Astrocyte (in vitro differentiated cells and primary cell): Measurements from ENCODE around the gene SNX21. TPM values are rescaled to one million over a fixed set of nuclear protein-coding genes. Genes with fewer than 3 reads are reported as not detected.

Experiments
- DNase-seq: peaks from one replicate; pipeline ENCODE4 v3.0.0-alpha.2; 2010; ENCODE audit warnings: low read depth
- FAIRE-seq: peaks from 2 replicates; lab custom pipeline; 2011; peaks lifted over from hg19 to GRCh38; lab: Jason Lieb, UNC
- H2AFZ ChIP-seq: 2 replicates; pipeline ENCODE4 v1.6.0; 2012; ENCODE audit warnings: low read depth, low read length, inconsistent platforms
- H3K27ac ChIP-seq: 2 replicates; pipeline ENCODE4 v1.5.1; 2011; ENCODE audit warnings: low read depth, low read length, inconsistent platforms
- H3K27me3 ChIP-seq: 2 replicates; pipeline ENCODE4 v1.6.0; 2011; ENCODE audit warnings: low read length, inconsistent platforms; ENCODE audit not compliant: insufficient read depth
- H3K36me3 ChIP-seq: 2 replicates; pipeline ENCODE4 v1.5.1; 2011; ENCODE audit warnings: low read length, inconsistent platforms; ENCODE audit not compliant: insufficient read depth
- H3K4me1 ChIP-seq: 2 replicates; pipeline ENCODE4 v1.5.1; 2011; ENCODE audit warnings: low read length, inconsistent platforms; ENCODE audit not compliant: insufficient read depth
- H3K4me2 ChIP-seq: 2 replicates; pipeline ENCODE4 v1.6.0; 2012; ENCODE audit warnings: low read length, inconsistent platforms
- H3K4me3 ChIP-seq: 2 replicates; pipeline ENCODE4 v1.5.1; 2011; ENCODE audit warnings: low read depth, mild to moderate bottlenecking, low read length, inconsistent platforms; ENCODE audit not compliant: insufficient read depth
- H3K79me2 ChIP-seq: 2 replicates; pipeline ENCODE4 v1.6.0; 2012; ENCODE audit warnings: mild to moderate bottlenecking, low read length, inconsistent platforms; ENCODE audit not compliant: insufficient read depth
- H3K9ac ChIP-seq: 2 replicates; pipeline ENCODE4 v1.6.0; 2012; ENCODE audit warnings: mild to moderate bottlenecking, low read length, inconsistent platforms
- H3K9me3 ChIP-seq: 2 replicates; pipeline ENCODE4 v1.5.1; 2012; ENCODE audit warnings: low read depth, mild to moderate bottlenecking, low read length, inconsistent platforms; ENCODE audit not compliant: insufficient read depth
- H4K20me1 ChIP-seq: 2 replicates; pipeline ENCODE4 v1.6.0; 2012; ENCODE audit warnings: low read length, inconsistent platforms; ENCODE audit not compliant: insufficient read depth
- H3K27ac Mint-ChIP-seq: one replicate; pipeline ENCODE4 v1.8.0; 2021; ENCODE audit warnings: mild to moderate bottlenecking, mixed read lengths; ENCODE audit not compliant: unreplicated experiment
- H3K27me3 Mint-ChIP-seq: one replicate; pipeline ENCODE4 v1.8.0; 2021; ENCODE audit warnings: low read depth, mixed read lengths; ENCODE audit not compliant: unreplicated experiment
- H3K36me3 Mint-ChIP-seq: one replicate; pipeline ENCODE4 v1.8.0; 2021; ENCODE audit warnings: low read depth, mixed read lengths; ENCODE audit not compliant: unreplicated experiment
- H3K4me1 Mint-ChIP-seq: one replicate; pipeline ENCODE4 v1.8.0; 2021; ENCODE audit warnings: low read depth, mixed read lengths; ENCODE audit not compliant: unreplicated experiment
- H3K4me3 Mint-ChIP-seq: one replicate; pipeline ENCODE4 v1.8.0; 2021; ENCODE audit warnings: mild to moderate bottlenecking, moderate library complexity, mixed read lengths; ENCODE audit not compliant: unreplicated experiment
- H3K9me3 Mint-ChIP-seq: one replicate; pipeline ENCODE4 v1.8.0; 2021; ENCODE audit warnings: mild to moderate bottlenecking, mixed read lengths; ENCODE audit not compliant: unreplicated experiment
- EZH2 ChIP-seq: IDR thresholded peaks from 2 replicates; pipeline ENCODE4 v1.6.1; 2012; ENCODE audit warnings: mild to moderate bottlenecking, low read length, inconsistent platforms; ENCODE audit not compliant: insufficient read depth
- total RNA-seq: library from RNA; stranded (reverse); gene quantifications from 2 replicates; pipeline ENCODE4 v1.2.1, GENCODE V29; 2021
- TF ChIP-seq, protein P1 (sequence below): IDR thresholded peaks from 2 replicates; pipeline ENCODE4 v1.5.1; 2011; ENCODE audit warnings: low read depth, mild to moderate bottlenecking, inconsistent platforms, low read length, moderate library complexity; ENCODE audit not compliant: insufficient read depth

The SNX21 gene
- total RNA-seq, 1 donor from 2014 or later = 13.3 TPM

DNA sequence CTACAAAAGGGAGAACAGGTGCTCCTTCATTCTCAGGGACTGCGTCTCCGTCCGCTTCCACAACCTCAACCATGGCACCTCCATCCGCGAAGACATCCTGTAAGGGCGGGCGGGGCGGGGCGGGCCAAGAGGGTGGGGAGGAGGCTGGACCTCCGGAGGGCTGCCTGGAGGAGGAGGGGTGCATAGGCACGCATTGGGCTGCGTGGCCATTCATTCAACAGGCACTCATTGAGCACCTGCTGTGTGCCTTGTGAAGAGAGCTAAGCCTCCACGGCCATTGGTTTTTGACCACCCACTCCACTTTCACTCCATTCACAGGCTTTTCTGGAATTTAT lies 24.2 kb downstream of the SNX21 start:
- no peaks in the 10 kb centered on the region for H3K27me3 Mint-ChIP-seq
- H3K36me3 Mint-ChIP-seq = peaks cover 10% of the 10 kb centered on the region
- peak overlapping the region; percentile 96 for H3K4me3 Mint-ChIP-seq
- Histone ChIP-seq H3K4me1 (peaks cover 24% of the 10 kb centered on the region), H3K27me3 (no peaks in the 10 kb centered on the region), H3K9ac (peak overlapping the region; percentile 89), H3K4me2 (peak overlapping the region; percentile 94), H3K9me3 (no peaks in the 10 kb centered on the region), H3K36me3 (no peaks in the 10 kb centered on the region), H4K20me1 (peaks cover 10% of the 10 kb centered on the region), H3K4me3 (peak overlapping the region; percentile 90), H3K27ac (no peak overlapping the region), H2AFZ (peak overlapping the region; percentile 76), H3K79me2 (peaks cover 26% of the 10 kb centered on the region)
- DNase-seq (no peak), FAIRE-seq (no peak)
- peak overlapping the region; percentile 79 for H3K27ac Mint-ChIP-seq
- peaks cover 13% of the 10 kb centered on the region for H3K4me1 Mint-ChIP-seq
- TF ChIP-seq EZH2 = no peak
- TF ChIP-seq, protein P1, sequence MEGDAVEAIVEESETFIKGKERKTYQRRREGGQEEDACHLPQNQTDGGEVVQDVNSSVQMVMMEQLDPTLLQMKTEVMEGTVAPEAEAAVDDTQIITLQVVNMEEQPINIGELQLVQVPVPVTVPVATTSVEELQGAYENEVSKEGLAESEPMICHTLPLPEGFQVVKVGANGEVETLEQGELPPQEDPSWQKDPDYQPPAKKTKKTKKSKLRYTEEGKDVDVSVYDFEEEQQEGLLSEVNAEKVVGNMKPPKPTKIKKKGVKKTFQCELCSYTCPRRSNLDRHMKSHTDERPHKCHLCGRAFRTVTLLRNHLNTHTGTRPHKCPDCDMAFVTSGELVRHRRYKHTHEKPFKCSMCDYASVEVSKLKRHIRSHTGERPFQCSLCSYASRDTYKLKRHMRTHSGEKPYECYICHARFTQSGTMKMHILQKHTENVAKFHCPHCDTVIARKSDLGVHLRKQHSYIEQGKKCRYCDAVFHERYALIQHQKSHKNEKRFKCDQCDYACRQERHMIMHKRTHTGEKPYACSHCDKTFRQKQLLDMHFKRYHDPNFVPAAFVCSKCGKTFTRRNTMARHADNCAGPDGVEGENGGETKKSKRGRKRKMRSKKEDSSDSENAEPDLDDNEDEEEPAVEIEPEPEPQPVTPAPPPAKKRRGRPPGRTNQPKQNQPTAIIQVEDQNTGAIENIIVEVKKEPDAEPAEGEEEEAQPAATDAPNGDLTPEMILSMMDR = no peak
- no peaks in the 10 kb centered on the region for H3K9me3 Mint-ChIP-seq

DNA sequence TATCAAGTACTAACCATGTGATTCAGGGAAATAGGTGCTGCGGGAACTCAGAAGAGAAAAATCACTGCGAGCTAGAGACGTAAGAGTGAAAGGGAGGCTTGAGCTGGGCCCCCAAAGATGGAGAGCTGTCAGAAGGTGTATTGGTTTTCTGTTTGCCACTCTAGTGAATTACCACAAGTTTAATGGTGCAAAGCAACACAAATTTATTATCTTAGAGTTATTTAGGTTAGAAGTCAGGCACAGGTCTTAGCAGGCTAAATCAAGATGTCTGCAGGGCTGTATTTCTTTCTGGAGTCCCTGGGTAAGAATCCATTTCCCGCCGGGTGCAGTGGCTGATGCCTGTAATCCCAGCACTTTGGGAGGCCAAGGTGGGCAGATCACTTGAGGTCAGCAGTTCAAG lies 26.3 kb downstream of the SNX21 start:
- FAIRE-seq (no peak), DNase-seq (no peak)
- Mint-ChIP-seq H3K27ac (no peak overlapping the region), H3K9me3 (no peaks in the 10 kb centered on the region), H3K27me3 (no peaks in the 10 kb centered on the region), H3K4me1 (peaks cover 13% of the 10 kb centered on the region), H3K36me3 (peaks cover 2% of the 10 kb centered on the region), H3K4me3 (no peak overlapping the region)
- Histone ChIP-seq H3K79me2 (peaks cover 21% of the 10 kb centered on the region), H2AFZ (no peak overlapping the region), H3K4me1 (peaks cover 24% of the 10 kb centered on the region), H3K27me3 (no peaks in the 10 kb centered on the region), H3K36me3 (no peaks in the 10 kb centered on the region), H3K9me3 (no peaks in the 10 kb centered on the region), H3K4me3 (no peak overlapping the region), H4K20me1 (peaks cover 5% of the 10 kb centered on the region), H3K27ac (no peak overlapping the region), H3K9ac (no peak overlapping the region), H3K4me2 (no peak overlapping the region)
- TF ChIP-seq EZH2 = no peak
- TF ChIP-seq, protein P1 = no peak

DNA sequence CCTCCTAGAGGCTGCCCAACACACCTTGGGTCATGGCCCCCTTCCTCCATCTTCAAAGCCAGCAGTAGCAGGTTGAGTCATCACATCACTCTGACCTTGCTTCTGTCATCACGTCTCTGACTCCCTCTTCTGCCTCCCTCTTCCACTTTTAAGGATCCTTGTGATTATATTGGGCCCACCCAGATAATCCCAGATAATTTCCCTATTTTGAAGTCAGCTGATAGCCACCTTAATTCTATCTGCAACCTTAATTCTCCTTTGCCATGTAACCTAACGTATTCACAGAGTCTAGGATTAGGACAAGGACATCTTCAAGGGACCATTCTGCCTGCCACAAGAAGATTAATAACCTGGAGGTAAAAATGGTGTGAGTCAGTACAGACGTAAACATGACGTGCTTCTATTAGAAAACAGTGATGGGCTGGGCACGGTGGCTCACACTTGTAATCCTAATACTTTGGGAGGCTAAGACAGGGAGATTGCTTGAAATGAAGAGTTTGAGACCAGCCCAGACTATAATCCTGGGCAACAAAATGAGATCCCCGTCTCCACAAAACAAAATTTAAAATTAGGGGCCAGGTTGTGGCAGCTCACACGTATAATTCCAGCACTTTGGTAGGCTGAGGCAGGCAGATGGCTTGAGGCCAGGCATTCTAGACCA lies 27.1 kb downstream of the SNX21 start:
- Mint-ChIP-seq H3K27me3 (no peaks in the 10 kb centered on the region), H3K27ac (peak overlapping the region; percentile 1), H3K4me3 (no peak overlapping the region), H3K9me3 (no peaks in the 10 kb centered on the region), H3K36me3 (peaks cover 2% of the 10 kb centered on the region), H3K4me1 (peaks cover 13% of the 10 kb centered on the region)
- Histone ChIP-seq H2AFZ (no peak overlapping the region), H3K36me3 (no peaks in the 10 kb centered on the region), H3K9ac (no peak overlapping the region), H3K4me1 (peaks cover 24% of the 10 kb centered on the region), H3K27ac (no peak overlapping the region), H4K20me1 (peaks cover 4% of the 10 kb centered on the region), H3K9me3 (no peaks in the 10 kb centered on the region), H3K4me2 (no peak overlapping the region), H3K79me2 (peaks cover 17% of the 10 kb centered on the region), H3K27me3 (no peaks in the 10 kb centered on the region), H3K4me3 (no peak overlapping the region)
- FAIRE-seq = no peak
- no peak for TF ChIP-seq EZH2
- TF ChIP-seq, protein P1 = no peak
- DNase-seq = peak; percentile 42
